Measurements from ENCODE around the gene SLC39A5.
A peak's percentile ranks its signal among the peaks of the same experiment; 100 is the strongest.
"Not testable (repeated sequence)": the region's sequence is repeated elsewhere in the genome, so short reads cannot be mapped to it uniquely, and the experiment has no call there.

Gene SLC39A5

DNA sequence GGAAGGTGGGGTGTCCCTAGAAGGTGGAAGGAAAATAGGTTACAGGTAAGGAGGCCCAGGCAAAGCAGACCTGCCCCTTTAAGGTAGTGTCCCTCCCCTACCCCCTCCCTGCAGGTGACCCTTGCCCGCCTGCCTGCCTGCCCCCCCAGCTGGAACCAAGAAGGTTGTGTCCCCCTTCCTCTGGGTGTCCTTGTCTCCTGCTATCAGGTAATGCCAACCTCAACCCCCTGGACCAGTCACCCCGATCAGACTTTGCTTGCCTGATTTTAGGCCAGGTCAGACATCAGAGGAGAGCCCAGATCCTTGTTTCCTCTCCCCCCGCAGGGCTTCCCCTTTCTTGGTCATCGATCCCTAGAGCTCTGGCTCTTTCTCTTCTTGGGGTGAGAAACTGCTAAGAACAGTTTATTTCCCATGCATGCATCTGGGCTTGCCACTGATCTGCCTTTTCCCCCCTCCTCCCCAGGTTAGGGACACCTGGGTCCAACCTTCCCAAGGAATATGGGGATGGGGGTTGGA is at the start of gene SLC39A5:
Gene SLC39A5 (plus strand): TSS at position 136 of the 516 bp plus-strand sequence. CDS start 1,224 bp downstream, outside the sequence.
- DNase-seq = no peak

- no peak for DNase-seq
Measured at GRCh38 chr12:56186957-56187356, 42.9 kb upstream of the SLC39A5 start.

DNA sequence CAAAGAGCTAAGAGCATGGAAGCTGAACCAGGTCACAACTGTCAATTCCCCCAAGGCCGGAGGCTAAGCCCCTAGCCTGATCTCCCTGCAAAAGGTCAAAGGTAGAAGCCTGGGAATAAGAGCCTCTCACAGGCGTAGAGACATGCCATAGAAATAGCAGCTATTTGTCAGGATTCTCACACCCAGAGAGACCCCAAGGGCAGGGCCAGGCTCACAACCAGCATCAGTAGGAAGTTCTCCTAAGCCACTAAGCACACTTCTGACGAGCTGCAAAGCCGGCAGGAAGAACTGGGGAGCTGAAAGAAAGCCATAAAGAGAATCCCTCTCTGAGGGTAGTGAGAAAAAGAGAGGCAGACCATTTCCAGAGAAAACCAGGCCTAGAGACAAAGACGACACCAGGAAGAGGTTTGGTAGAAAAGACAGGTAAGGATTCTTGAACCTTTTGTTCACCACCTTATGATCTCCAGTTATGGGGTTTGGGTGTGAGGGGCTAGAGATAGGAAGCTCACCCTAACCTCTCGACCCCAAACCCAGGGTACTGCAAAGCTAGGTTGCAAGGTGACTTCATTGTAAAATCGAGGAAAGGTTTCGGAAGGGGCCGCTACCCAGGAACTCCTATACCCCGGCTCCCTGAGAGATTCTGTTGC is 41.6 kb upstream of the SLC39A5 start:
- no peak for DNase-seq

- DNase-seq = no peak
Measured at GRCh38 chr12:56188778-56189098, 41.1 kb upstream of the SLC39A5 start.

DNA sequence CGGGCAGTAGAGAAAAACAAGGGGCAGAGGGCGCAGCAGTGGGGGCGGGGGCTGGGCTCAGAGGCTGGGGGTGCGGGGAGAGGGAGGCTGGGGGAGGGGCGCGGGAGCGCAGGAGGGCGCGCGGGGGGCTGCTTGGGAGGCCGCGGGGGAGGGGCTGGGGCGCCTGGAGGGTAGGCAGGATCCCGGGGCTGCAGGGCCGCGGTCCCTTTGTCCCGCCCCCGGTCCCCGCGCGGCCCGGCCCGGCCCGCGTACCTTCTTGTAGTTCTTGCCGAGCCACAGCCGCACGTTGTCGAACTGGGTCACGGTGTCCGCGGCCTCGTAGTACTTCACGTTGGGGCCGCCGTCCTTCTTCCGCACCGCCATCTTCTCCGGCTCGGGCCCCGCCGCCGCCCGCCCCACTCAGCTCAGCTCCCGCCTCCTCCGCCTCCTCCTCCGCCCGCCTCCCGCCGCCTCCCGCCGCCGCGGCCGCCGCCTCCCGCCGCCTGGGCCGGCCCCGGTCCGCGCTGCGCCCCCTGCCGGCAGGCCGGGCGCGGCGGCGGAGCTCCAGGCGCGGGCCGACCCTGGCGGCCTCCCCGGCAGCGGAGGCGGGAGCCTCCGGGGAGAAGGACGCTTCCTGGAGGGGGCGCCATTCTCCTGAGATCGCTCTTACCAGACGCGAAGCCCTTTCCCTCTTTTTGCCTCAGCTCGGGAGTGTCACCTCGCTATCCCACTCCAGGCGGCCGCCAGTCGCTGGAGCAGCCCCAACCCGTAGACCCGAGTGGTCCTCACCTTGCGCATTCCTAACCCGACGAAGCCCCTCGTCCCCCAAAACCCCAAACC is 40.5 kb upstream of the SLC39A5 start, which contains the start of gene SMARCC2:
Gene SMARCC2 (minus strand): TSS at position 385 of the 819 bp plus-strand sequence. CDS start 22 bp downstream, at position 363.
- DNase-seq = peak; percentile 65 to 81 (median 70)

GRCh38 chr12:56189918-56190694 is 39.7 kb upstream of the SLC39A5 start:
- peak; percentile 55 to 88 (median 75) for DNase-seq

GRCh38 chr12:56190695-56191155 is 39.1 kb upstream of the SLC39A5 start:
- no peak for DNase-seq

DNA sequence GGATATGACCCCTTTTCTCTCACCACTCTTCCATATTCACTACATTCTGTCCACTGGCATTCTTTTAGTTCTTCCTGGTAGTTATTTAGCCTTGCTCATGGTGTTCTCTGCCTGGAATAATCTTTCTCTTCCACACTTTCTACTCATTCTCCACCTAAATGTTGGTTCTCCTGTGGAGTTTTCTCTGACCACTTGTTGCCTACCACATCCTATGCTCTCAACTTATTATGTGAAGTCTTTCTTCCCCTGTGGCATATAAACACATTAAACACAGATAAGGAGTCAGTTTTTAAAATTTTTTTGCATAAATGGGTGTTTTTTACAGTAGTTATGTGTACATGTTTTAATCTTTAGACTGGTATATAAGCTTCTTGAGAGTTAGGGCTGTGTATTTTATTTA is 37.3 kb upstream of the SLC39A5 start:
- no peak for DNase-seq

DNA sequence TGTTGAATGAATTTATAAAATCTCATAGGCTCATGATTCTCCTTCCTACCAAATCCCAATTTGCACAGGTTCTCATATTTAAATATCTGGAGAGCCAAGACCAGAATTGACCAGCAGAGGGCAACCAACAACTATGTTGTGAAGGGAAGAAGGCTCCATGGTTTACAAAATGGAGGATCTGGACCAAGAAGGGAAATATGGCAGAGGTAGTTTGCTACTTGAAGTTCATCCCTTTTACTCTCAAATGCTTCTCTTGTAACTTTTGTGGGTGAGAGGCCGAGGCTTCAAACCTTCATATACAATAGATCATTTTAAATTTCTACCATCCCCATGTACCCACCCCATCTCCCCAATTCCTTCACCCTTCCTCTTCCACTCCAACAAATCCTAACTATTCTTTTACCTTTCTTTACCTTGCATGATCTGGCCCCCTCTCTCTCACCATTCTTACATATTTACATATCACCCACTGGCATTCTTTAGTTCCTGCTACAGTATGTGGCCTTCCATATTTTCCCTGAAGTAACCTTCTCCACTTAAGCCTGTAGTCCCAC is 36.7 kb upstream of the SLC39A5 start:
- peak; percentile 7 to 48 (median 24) for DNase-seq

- DNase-seq = not testable (repeated sequence)
Measured at GRCh38 chr12:56196818-56197550, 32.9 kb upstream of the SLC39A5 start.

GRCh38 chr12:56197921-56198635 is 31.8 kb upstream of the SLC39A5 start:
- no peak for DNase-seq

DNA sequence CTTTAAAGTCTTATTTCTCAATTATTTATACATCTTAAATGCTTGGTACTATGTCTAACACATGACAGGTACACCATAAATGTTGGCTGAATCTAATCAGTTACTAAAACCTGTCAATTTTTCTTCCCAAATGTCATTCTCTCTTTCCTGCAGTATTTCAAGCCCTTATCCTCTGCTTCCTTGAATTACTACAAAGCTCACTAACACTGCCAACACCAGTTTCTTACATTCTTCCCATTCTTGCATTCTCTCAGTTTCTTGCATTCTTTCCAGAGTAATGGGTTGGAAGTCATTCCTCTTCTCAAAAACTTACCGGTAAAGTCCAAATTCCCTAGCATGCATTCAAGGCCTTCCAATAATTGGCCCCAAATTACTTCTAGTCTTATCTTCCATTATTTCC is 31.0 kb upstream of the SLC39A5 start:
- no peak for DNase-seq

DNA sequence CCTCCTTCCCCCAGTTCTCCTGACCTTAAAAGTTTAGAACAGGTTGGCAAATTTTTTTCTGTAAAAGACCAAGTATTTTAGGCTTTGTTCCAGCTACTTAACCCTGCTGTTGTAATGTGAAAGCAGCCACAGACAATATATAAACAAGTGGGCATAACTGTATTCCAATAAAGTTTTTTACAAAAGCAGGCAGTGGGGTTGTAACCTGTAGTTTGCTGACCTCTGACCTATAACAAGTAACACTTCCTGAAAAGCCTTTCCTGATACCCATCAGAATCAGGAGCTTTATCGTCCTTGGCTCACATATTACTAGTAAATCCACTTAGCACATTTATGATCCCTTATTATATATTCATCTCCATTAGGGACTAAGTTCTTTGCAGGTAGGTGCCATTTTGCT is 27.5 kb upstream of the SLC39A5 start:
- DNase-seq = no peak

- DNase-seq = no peak
Measured at GRCh38 chr12:56202838-56203237, 27.0 kb upstream of the SLC39A5 start.

- DNase-seq = no peak
Measured at GRCh38 chr12:56204275-56204674, 25.6 kb upstream of the SLC39A5 start.

GRCh38 chr12:56205445-56205844 is 24.4 kb upstream of the SLC39A5 start:
- no peak for DNase-seq

GRCh38 chr12:56206452-56207166 is 23.2 kb upstream of the SLC39A5 start:
- peak in 2 of 4 experiments; percentile 5 to 19 for DNase-seq

GRCh38 chr12:56208006-56208405 is 21.8 kb upstream of the SLC39A5 start:
- no peak for DNase-seq

DNA sequence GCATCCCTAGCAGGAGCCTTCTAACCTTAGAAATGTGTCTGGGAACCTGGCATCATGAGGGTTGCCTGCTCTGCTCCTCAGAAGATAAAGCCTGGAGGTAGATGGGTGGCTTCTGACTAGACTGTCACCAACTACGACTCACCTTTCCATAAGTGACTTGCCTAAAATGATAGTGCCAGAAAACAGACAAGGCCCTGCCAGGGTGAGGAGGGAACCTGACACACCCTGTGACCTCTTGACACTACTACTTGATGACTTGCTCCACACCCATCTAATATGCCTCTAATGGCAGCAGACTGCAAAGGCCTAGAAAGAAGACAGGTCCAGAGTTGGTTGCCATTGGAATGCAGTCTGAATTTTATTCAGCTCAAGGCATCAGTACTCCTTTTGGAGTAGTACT is 17.5 kb upstream of the SLC39A5 start:
- DNase-seq = no peak

DNA sequence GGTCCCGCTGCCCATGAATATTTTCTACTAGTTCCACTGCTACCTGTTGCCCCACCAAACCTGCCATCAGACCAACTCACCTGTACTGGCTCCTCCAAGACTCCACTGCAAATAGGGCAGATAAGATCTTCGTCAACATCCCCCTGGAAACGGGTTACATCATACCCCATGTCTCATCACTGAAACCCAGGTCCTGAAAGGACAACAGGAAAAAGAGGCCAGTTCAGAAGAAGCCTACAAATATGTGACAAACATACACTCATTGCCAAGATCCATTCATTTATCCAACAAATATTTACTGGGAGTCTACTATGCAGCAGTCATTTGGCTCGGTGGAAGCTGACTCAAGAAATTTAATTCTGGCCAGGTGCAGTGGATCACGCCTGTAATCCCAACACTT is 16.0 kb upstream of the SLC39A5 start:
- DNase-seq = no peak

DNA sequence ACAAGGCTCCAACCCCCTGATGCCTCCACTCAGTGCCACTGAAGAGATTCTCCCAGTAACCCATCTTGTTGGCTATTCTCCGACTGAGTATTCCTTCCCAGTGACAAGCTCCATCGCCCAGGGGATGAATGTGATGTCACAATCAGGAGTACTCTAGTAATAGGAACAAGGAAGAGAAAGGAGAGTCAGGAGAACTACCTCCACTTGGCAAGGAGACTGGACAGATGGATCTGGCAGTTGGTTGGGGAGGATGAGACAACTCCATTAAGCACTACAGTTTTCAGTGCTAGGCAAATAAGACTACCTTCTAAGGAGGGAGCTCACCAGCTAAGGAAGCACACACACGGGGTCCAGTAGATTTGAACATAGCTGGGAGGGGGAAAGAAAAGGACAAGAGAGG is 13.4 kb upstream of the SLC39A5 start:
- DNase-seq = no peak

Measured in activated naive CD4-positive, alpha-beta T cell (primary cell).